Stimulated activated CD8-positive, alpha-beta memory T cell treated with anti-CD3 and anti-CD28 coated beads, Interleukin-7, amount 100 ng/mL, for 1 hour (primary cell): ENCODE results near the gene CPA3.

Experiments
- DNase-seq, 2 donors: peaks; one replicate each; pipeline ENCODE4 v3.0.0-alpha.2; 2020; ENCODE audit warnings: low read depth in 2 of 2

The CPA3 gene, protein sequence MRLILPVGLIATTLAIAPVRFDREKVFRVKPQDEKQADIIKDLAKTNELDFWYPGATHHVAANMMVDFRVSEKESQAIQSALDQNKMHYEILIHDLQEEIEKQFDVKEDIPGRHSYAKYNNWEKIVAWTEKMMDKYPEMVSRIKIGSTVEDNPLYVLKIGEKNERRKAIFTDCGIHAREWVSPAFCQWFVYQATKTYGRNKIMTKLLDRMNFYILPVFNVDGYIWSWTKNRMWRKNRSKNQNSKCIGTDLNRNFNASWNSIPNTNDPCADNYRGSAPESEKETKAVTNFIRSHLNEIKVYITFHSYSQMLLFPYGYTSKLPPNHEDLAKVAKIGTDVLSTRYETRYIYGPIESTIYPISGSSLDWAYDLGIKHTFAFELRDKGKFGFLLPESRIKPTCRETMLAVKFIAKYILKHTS

DNA sequence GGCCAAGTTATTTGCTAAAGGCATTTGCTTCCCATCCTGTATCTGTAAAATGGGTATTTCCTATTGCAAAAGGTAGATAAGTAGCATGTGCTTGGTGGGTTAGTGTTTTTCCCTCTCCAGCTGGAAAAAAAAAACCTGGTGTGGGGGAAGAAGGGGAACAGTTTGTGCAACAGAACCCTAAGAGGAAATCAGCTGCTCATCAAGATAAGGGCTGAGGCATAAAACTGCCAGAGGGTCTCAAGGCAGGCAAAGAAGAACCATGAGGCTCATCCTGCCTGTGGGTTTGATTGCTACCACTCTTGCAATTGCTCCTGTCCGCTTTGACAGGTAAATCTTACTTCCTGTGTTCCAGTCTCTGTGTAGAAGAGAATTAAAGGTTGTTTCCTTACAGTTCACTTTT lies at the start of gene CPA3:
Gene CPA3 (plus strand): TSS at position 248 of the 400 bp plus-strand sequence. CDS start 12 bp downstream, at position 260.
- no peak for DNase-seq

DNA sequence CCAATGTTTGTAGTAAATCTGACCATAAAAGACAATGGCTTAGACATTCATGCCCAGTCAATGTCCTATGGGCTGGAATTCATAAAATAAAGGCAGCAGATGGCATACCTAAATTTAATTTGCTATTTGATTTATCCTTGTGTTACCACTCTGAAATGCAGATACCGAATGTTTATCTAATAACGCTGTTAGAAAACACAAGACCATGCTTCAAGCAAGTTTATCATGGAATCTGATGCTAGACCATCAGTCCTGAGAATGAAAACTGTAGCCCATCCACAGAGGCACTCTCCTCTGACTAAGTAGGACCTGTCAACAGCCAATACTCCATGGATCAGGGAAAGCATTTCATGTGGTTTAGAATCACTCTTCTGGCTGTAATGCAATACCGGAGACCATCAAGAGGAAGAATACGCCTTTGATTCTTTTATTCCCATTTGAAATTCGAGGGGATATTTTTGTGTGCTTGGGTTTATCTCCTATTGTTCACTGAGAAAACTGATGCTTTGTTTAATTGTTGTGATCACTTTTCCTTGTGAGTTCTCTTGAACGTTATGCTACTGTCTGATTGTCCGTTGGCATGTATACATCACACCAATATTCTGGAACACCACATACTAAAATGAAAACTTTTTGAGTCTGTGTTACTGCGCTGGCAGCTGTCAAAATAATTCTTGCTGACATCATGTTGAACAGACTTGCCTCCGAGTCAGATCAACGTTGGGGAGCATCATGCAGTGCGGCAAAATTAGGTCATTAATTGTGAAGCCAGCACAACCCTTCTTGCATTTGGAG lies 49.6 kb upstream of the CPA3 start:
- no peak for DNase-seq

DNA sequence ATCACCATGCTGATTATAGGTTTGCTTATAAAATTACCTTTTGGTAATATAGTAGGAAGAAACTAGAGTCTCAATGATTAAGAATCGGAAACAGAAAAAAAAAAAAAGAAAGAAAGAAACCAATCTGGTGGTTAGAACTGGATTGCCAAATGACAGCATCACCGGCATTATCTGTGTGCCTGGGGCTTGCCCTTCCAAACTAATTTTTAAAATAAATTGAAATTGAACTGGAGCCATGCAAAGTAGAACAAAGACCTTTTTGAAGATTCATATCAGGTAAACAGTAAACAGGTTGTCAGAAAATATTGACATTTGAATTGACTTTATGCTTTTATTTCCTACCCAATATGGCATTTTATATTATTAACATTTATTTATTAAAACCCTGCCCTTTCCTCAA lies 48.7 kb upstream of the CPA3 start:
- DNase-seq, result no peak

DNA sequence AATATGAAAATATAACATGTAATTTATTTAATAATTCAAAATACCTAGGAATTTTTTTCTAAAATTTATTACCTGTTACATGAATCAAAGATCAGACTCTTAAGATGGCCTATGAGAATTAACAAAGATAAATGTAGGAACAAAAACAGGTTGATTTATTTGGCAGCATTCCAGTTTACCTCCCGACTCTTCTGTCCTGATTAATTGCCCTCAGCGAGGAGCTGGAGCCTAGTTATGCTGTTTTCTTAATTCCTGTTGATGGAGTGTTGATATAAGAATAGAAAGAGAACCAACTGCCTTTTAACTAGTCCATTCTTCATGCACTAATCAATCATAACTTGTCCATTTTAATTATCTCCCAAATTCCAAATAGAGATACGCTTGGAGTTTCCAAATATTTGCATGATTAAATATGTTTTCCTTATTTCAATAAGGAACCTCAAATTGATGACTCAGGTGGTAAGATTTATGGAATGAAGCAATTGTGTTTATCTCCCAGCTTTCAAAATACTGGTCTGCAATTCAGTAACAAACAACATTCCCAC lies 48.0 kb upstream of the CPA3 start:
- DNase-seq, result no peak

DNA sequence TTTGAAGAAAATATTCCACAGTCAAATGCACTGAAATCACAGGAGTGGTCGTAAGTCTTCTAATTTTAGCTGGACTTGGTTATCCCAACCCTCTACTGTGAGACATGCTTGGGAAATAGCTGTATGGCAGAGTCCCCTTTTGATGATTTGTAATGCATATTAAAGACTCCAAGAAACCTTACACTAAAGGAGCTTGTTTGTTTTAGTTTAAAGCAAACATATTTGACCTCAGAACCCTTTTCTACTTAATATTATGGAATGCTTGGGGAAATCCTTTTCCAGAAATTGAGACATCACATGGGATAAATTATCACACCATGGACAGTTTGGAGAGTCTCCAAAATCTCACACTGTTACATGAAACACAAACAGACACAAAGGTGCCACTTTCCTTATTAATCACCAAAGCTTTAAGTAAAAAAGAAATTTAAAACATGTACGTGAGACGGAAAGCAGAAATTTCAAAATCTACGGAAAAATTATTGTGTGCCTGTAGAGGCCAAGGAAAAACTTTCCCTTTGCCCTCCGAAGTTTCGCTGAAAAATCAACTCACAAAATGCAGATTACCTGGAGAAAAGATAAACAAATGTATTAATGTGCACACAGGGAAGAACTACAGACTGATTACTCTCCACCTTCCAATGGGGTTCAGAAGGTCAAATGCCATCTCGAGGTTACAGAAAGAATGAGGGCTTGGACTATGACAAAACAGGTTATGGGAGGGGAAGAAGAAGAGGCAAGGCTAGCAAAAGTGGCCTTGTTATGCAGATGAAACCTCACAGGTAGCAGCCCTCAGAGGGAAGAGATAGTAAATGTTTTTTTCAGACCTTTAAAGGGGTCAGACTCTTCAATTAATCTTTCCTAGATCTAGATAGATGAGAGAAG lies 44.5 kb upstream of the CPA3 start:
- DNase-seq, result no peak

DNA sequence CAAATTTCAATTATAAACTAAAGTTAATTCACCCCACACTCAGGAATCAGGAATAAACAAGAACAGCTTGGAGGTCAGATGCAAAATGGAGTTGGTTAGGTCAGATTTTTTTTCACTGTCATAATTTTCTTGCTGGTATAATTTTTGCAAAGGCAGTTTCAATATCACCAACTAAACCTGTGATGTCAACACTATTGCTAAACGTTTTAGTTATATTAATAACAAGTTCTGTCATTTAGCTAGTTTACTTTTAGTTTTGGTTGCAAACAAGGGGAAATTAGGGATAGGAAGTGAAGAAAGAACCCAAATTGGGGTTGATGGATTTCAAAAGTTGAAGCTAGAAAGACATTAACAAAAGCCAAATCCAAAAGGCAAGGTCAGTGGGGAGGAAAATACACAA lies 42.1 kb upstream of the CPA3 start:
- no peak for DNase-seq

DNA sequence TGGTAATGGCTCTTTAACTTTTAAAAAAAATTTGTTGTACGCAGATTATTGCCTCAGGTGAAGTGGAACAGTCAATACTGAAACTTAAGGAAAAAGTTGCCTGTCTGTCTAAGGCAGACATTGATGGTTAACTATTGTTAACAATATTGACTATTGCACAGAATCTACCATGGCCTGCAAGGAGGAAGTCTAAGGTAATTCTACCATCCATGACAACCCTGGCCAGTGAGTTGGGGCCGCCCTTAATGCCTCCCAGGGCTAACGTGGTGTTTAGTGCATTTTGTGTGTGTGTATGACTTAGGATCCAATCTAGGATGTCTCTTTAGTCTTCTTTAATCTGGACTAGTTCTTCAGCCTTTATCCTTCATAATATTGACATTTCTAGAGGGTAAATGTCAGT lies 39.6 kb upstream of the CPA3 start:
- no peak for DNase-seq

DNA sequence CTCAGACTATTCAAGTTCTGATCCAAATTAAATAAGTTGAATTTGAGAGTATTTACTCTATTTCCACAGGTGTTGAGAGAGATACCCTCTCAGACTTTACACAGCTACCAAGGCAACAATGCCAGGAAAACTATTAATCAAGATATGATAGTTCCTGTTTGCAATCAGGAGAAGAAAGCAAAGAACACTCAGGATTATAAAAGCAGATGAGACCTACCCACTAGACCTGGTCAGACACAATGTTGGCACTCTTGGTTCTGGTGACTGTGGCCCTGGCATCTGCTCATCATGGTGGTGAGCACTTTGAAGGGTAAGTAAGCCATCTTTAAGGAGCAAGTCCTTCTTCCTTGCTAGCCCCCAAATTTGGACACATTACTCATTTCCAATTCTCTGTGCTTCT lies 37.5 kb upstream of the CPA3 start, which contains the start of gene CPB1:
Gene CPB1 (plus strand): TSS at position 227 of the 400 bp plus-strand sequence. CDS start 13 bp downstream, at position 240.
- DNase-seq, result no peak

DNA sequence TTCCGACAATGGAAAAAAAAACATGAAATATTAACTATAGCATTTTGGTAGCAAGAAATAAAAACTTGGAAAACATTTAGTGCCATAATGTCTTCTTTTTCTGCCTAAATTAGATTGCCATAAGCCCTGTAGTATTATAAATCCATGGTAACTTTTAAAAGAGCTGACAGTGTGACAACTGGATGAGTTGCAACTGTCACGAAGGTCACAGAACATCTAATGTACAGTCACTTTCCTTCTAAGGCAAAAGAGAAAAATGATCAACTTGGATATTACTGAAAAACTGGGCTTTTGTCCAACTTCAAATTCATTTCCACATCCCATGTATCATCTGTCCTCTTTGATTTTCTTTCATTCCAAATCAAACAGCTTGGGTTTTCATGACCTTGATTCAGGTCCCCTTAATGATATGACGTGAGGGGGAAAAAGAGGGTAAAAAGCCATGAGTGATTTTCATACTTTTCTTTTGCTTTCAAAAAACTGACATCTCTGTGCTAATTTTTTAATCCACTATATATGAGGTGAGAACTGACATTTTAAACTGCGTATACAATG lies 36.9 kb upstream of the CPA3 start:
- no peak for DNase-seq

DNA sequence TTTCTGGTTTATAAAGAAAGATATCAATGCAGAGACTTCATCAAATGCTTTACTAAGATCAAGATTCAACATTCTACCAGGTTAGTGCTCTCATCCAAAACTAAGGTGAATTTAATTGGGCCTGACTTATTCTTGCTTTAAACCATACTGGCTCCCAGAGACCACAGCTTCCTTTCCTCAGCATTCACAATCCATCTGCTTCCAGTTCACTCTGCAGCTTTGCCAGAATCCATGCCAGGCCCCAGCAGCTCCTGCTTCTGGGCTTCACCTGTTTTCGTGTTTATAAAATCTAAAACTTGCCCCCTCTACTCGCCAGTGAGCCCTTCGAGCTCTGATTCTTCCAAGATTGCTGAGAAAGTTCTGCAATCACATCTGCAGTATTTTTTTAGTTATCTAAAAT lies 35.2 kb upstream of the CPA3 start:
- DNase-seq, result no peak

DNA sequence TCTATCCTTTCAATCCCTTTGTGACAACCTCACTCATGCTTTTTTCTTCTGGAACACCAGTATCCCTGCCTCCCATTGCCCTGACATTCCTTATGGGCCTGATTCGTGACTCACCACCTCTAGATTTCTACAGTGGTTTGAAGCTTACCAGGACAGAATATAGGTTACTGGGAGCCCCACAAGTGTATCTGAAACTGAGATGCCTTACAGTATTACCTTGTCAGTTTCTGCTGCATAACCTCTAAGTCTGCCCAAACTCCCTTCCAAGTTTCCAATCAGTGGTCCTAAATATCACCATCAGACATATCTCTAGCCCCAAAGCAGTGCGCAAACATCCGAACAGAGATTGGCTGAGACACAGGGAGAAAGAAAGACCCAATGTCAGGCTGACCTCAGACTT lies 31.9 kb upstream of the CPA3 start:
- DNase-seq, result no peak

DNA sequence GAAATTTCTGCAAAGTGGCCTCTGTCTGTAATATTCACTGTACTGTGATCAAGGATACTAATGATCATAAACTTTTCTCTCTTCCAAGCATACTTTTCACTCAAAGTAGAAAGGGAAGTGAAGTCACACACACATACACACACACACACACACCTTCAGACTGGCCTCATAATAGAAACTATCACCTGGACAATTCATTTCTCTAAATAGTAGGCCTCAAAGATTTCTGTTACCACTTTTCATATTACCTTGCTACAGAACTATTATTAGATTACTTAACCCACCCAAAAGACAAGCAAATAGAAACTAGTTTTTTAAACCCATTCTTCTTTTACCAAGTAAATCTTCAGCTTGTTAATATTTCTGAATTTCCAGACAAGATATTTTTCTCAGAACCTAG lies 25.3 kb upstream of the CPA3 start:
- DNase-seq, result no peak

DNA sequence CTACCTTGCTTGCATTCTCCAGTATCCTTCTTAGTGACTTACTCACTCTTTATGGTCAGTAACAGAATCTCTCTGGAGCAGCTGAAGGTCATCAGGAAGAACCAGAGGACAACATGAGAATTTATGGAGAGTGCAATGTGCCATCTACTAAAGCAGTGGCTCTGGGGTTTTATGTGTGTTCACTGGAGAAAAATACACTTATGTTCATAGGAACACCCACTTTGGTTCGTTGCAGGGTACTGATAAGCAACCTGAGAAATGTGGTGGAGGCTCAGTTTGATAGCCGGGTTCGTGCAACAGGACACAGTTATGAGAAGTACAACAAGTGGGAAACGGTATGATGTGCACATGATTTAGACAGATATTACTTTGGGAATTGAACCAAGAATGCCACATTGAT lies 24.6 kb upstream of the CPA3 start:
- DNase-seq, result no peak

DNA sequence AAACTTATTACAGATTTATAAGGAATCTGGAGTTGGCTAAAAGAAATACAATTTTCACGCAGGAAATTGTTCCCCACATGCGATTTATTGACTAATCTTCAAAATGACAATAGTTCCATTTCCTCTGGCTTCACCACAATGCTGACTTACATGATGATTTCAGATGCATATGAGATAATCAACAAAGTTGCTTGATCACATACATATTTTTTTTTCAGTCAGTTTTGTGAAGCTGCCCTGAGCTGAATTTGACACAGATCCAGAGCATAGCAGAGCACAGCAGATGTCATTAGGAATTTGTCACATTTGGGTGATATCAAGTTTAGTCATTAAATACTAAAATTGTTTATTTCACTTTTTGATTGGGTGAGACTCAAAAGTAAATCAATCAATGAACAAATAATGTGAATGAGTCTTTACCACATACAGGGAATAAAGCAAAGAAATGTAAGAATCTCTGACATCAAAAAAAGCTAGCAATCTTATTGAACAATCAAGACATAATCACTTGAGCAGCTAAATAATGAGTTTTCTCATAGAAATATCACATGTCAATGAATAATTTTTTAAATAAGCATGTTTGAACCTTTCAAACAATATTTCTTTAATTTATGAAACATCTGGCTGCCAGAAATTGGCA lies 19.2 kb upstream of the CPA3 start:
- no peak for DNase-seq

DNA sequence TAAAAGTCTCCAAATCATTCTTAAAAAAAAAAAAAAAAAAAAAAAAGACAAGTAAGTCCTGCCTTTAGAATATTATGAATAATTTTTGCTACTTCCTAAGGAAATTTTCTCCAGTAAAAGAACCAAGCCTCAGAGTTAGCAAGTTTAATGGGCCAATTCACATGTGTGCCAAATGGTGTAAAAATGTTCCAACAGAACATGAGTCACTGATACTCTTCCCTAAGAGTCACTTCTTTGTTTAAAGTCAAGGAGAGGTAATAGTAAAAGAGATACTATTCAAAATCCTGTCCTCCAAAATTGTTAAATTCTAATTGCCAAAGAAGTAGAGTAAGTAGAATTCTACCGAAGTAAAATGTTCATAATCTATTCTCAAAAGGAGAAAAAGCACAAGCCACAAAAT lies 17.7 kb upstream of the CPA3 start:
- no peak for DNase-seq

DNA sequence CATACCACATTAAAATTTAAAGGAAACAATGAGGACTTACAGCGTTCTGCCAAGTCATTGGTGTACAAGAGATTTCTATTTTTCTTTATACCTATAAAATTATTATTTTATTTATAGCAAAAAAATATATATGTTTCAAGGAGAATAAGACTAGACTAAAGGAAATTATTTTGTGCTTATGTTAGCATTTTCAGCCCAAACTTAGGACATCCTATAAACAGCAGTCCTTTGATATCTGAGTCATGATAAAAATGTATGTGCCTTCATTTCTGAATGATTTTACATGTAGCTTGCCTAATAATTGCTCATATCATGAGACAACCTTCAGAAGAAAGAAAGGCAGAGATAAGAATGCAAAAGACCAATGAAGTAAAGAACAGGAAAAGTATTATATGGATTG lies 16.7 kb upstream of the CPA3 start:
- no peak for DNase-seq

DNA sequence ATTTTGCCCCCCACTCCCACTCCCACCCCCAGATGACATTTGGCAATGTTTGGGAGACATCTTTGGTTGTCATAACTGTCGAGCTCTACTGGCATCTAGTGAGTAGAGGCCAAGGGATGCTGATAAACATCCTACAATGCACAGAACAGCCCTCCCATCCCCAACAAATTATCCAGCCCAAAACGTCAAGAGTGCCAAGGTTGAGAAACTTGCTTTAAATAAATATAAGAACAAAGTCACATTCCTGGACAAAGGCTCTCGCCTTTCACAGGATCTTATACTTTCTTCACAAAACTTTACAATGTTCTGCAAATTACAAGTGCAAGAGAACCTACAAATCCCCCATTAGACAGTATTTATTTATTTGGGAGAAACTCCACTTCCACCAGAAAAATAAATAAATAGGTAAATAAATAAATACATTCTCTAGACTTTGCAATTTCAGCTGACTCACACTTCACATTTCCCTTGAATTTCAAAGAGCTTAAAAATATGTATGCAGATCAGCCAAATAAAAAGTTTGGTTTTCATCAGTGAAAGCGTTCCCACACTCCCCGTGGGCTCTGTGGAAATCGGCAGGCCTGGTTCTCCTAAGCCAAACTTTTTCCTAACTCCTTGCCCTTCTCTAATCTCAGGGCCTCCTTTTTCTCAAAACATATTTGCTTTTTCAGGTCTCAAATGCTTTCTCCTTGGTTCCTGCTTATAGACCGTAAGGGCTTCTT lies 12.7 kb upstream of the CPA3 start:
- DNase-seq, result no peak

DNA sequence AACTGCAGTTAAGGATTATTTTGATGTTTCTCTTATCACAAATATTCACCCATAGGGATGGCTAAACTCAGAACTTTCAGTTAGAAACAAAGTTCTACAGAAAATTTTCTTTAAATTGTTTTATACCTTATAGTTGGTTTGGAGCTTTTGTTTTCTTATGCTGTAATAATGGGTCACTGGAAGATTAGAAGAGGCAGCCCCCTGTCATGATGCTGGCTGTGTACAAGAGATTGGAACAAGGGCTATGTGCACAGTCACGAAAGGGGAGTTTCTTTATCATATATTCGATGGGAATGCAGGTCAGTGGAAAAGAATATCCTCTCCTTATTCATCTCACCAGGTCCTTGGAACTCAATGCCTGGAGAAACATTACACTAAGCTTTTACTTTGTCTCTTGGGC lies 12.0 kb upstream of the CPA3 start:
- DNase-seq, result no peak

DNA sequence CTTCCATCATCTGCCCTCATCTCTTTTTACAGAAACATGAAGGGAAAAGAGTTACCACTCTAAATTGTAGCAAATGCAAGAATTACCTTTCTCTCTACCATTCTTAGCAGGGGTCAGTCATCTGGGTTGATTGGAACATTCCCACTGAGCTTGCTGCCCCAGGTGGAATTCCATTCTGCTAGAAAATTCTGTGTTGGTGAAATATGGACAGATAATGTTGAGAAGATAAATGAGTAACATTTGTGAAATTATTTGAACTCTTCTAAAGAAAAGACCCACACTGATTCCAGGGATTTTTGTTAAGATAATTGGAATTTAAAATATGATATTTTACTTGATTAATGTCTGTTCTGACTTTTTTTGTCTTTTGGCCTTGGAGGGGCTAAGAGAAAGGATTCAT lies 11.0 kb upstream of the CPA3 start:
- no peak for DNase-seq

DNA sequence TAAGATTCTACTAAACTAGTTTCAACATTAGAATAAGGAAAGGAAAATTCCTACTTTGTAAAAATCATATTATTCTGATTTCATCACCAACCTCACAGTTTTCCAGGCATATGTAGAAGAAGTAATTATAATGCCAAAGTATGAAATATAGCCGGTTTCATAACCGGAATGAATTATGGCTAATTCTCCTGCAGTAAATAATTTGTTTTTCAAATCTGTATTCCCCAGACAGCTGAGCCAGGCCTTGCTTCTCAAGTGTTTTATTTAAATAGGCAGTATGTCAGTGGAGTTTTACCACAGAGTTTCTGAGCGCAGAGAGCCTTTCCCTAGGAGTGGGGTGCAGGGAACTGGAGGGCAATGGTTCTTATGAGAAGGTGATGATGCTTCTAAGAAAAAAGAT lies 8.7 kb upstream of the CPA3 start:
- no peak for DNase-seq
